NCI-H2196 treated with DMSO at 0.1 percent for 48 hours (cell line): ENCODE measurements around the gene NSMF.

Source experiments
- DNase-seq: peaks from one replicate; lab custom pipeline; 2025; ENCODE audit not compliant: unreplicated experiment; lab: John Stamatoyannopoulos, UW

NSMF gene

GRCh38 chr9:137459152-137459600 is at the start of gene NSMF:
TSS of gene NSMF (minus strand) at chr9:137459334. CDS start at chr9:137459102, 232 bp downstream.
- peak; percentile 65 for DNase-seq

GRCh38 chr9:137506702-137507171 is 47.6 kb upstream of the NSMF start:
- no peak for DNase-seq

- no peak for DNase-seq
These were observed 47.1 kb upstream of the NSMF start for GRCh38 chr9:137506274-137506673.

- no peak for DNase-seq
These were observed 46.4 kb upstream of the NSMF start for GRCh38 chr9:137505421-137506140.

- DNase-seq = no peak
These were observed 45.3 kb upstream of the NSMF start for GRCh38 chr9:137504432-137504777.

GRCh38 chr9:137502008-137502911 is 43.1 kb upstream of the NSMF start:
- no peak for DNase-seq

GRCh38 chr9:137501457-137501856 is 42.3 kb upstream of the NSMF start:
- DNase-seq = no peak

- no peak for DNase-seq
These were observed 41.7 kb upstream of the NSMF start for GRCh38 chr9:137500666-137501397.

GRCh38 chr9:137499858-137500661 is 40.9 kb upstream of the NSMF start:
- no peak for DNase-seq

GRCh38 chr9:137499416-137499815 is 40.3 kb upstream of the NSMF start:
- no peak for DNase-seq

GRCh38 chr9:137498720-137499150 is 39.6 kb upstream of the NSMF start:
- DNase-seq = no peak

- DNase-seq = no peak
These were observed 39.0 kb upstream of the NSMF start for GRCh38 chr9:137497921-137498719.

GRCh38 chr9:137496601-137497375 is 37.7 kb upstream of the NSMF start:
- DNase-seq = no peak

- DNase-seq = no peak
These were observed 35.6 kb upstream of the NSMF start for GRCh38 chr9:137494550-137495351.

- DNase-seq = no peak
These were observed 35.0 kb upstream of the NSMF start for GRCh38 chr9:137494104-137494544.

GRCh38 chr9:137493364-137494103 is 34.4 kb upstream of the NSMF start:
- DNase-seq = no peak
